Small intestine (tissue), 7 donors: Measurements from ENCODE around the gene FRMD1. TPM values are rescaled to one million over a fixed set of nuclear protein-coding genes. Genes with fewer than 3 reads are reported as not detected.

Experiments
- DNase-seq, 2 donors: peaks; one replicate each; pipeline versions ENCODE4 v3.0.0 to v3.0.0-alpha.2; 2013
- FAIRE-seq: peaks from 2 replicates; lab custom pipeline; 2012; peaks lifted over from hg19 to GRCh38; lab: Jason Lieb, UNC
- H3K27ac ChIP-seq, 3 donors: one replicate each; pipeline ENCODE4 v1.5.1; 2013; ENCODE audit warnings: low read length in 2 of 3, mild to moderate bottlenecking in 2 of 3, control low read depth in 1 of 3, inconsistent platforms in 1 of 3, low read depth in 1 of 3, moderate library complexity in 1 of 3
- H3K27me3 ChIP-seq, 3 donors: one replicate each; pipeline ENCODE4 v1.6.1; 2013; ENCODE audit warnings: low read length in 3 of 3, inconsistent platforms in 1 of 3; ENCODE audit not compliant: control insufficient read depth in 3 of 3, insufficient read depth in 3 of 3
- H3K36me3 ChIP-seq, 3 donors: one replicate each; pipeline ENCODE4 v1.6.1; 2013; ENCODE audit warnings: low read length in 3 of 3, inconsistent platforms in 1 of 3, low read depth in 1 of 3, mild to moderate bottlenecking in 1 of 3, moderate library complexity in 1 of 3; ENCODE audit not compliant: control insufficient read depth in 3 of 3, insufficient read depth in 2 of 3
- H3K4me1 ChIP-seq, 3 donors: one replicate each; pipeline ENCODE4 v1.6.1; 2013; ENCODE audit warnings: low read length in 2 of 3, inconsistent platforms in 1 of 3, low read depth in 1 of 3, mild to moderate bottlenecking in 1 of 3, moderate library complexity in 1 of 3; ENCODE audit not compliant: control insufficient read depth in 3 of 3, insufficient read depth in 2 of 3
- H3K4me3 ChIP-seq, 3 donors: one replicate each; pipeline ENCODE4 v1.5.1; 2013; ENCODE audit warnings: low read length in 3 of 3, control low read depth in 1 of 3, inconsistent platforms in 1 of 3, low read depth in 1 of 3, mild to moderate bottlenecking in 1 of 3, moderate library complexity in 1 of 3
- H3K9me3 ChIP-seq, 2 donors: one replicate each; pipeline ENCODE4 v1.6.1; 2013; ENCODE audit warnings: low read depth in 1 of 2, low read length in 1 of 2; ENCODE audit not compliant: control insufficient read depth in 2 of 2, insufficient read depth in 1 of 2
- WGBS, 3 donors: extraction: QIAGEN DNeasy Blood & Tissue Kit; methylation state at CpG; one replicate each; pipeline ENCODE4 v1.1.7; 2013; 5-methylcytosine and 5-hydroxymethylcytosine counted together
- polyA plus RNA-seq, 4 donors: library from polyadenylated mRNA; stranded (reverse) in 3 of 4; unstranded in 1 of 4; fragments of 200-250 nt in 3 of 4; fragments of 120-200 nt in 1 of 4; gene quantifications; one replicate each; pipeline versions ENCODE4 v1.2.1 to v1.2.3, GENCODE V29; 2013
- donor health status: healthy with polysubstance abuse.
- donor health status: control.
- donor health status: control.
- donor health status: Bipolar disorder and iron deficiency.
- donor health status: healthy.

Gene FRMD1
- polyA plus RNA-seq, 4 donors, result 0.15 to 11.5 (median 1.3) TPM

DNA sequence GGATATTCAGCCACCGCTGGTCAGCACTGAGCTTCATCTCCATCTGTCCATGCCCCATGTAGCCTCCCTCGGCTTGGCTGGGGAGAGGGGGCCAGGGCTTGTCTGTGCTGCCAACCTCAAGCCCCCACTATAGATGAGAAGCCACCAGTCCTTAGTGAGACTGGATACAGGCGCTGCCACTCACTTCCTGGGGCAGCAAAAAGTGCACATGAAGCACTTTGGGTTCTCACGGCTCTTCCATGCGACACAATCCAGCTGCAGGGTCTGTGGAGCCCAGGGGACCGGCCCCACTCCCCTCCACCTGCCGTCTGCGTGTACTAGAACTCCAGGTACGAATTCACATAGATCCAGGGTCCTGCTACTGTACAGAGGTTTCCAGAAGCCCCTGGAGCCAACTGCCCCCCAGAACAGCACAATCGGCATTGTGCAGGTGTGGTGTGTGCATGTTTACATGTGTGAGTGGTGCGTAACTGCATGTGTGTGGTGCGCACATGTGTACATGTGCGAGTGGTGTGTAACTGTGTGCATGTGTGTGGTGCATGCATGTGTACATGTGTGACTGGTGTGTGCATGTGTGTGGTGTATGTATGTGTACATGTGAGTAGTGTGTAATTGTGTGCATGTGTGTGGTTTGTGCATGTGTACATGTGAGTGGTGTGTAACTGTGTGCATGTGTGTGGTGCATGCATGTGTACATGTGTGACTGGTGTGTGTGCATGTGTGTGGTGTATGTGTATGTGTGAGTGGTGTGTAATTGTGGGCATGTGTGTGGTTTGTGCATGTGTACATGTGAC, 4.9 kb downstream of the FRMD1 start:
- H3K9me3 ChIP-seq, result no peaks in the 10 kb centered on the region
- 78 to 84% (median 80%) methylated on average over 13 of the region's 13 CpGs for WGBS, 3 donors
- DNase-seq (no peak), FAIRE-seq (no peak)
- no peak overlapping the region for H3K27ac ChIP-seq
- H3K36me3 ChIP-seq, result peaks cover 0 to 2% (median 0%) of the 10 kb centered on the region in 3 donors
- peaks cover 0 to 9% (median 4%) of the 10 kb centered on the region in 3 donors for H3K4me1 ChIP-seq
- H3K4me3 ChIP-seq, result no peak overlapping the region
- no peaks in the 10 kb centered on the region for H3K27me3 ChIP-seq

DNA sequence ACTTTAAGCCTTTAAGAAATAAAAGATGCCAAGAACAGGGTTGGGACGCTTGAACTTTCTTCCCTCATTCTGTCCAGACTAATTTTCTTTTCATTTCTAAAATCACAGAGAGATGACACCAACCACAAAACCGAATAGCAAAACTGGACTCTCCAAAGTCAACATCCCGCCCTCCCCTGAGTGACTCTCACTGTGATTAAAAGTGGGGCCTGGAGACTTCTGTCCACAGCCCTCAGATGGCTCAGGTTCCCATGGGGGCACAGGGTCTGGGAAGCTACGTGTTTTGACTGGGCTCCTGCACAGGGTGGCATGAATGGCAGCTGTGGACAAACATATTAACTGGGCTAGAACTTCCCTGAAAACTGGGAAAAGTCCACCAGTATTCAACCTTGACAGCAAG, 6.3 kb downstream of the FRMD1 start:
- DNase-seq, result no peak
- FAIRE-seq, result no peak
- Histone ChIP-seq H3K36me3 (peaks cover 0 to 2% (median 0%) of the 10 kb centered on the region in 3 donors), H3K4me1 (no peaks in the 10 kb centered on the region), H3K9me3 (no peaks in the 10 kb centered on the region), H3K27ac (no peak overlapping the region), H3K4me3 (no peak overlapping the region), H3K27me3 (no peaks in the 10 kb centered on the region)
- WGBS, 3 donors, result 65 to 72% (median 72%) methylated on average over 4 of the region's 4 CpGs

DNA sequence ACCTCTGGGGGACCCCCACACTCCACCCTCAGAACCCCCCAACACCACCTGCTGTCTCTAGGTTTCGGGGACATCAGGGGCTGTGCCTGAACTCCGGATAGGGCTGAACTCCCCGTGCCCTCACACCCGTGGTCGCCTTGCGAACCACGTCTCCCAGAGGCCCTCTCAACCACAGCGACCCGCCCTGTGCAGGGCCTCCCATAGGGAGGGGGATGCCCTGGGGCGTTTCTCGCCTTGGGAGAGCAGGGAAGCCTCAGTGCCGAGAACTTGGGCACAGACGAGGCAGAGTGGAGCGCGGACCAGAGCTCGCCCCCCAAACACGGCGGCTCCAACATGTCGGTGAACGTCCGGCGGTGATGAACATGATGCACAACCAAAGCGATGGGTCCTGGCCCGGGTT, 6.8 kb downstream of the FRMD1 start:
- H3K27me3 ChIP-seq, result no peaks in the 10 kb centered on the region
- WGBS, 3 donors, result 87 to 93% (median 90%) methylated on average over 22 to 24 of the region's 24 CpGs
- H3K9me3 ChIP-seq, result no peaks in the 10 kb centered on the region
- H3K27ac ChIP-seq, result no peak overlapping the region
- DNase-seq (no peak), FAIRE-seq (no peak)
- H3K4me3 ChIP-seq, result no peak overlapping the region
- H3K36me3 ChIP-seq, result peaks cover 0 to 2% (median 0%) of the 10 kb centered on the region in 3 donors
- H3K4me1 ChIP-seq, result no peaks in the 10 kb centered on the region

DNA sequence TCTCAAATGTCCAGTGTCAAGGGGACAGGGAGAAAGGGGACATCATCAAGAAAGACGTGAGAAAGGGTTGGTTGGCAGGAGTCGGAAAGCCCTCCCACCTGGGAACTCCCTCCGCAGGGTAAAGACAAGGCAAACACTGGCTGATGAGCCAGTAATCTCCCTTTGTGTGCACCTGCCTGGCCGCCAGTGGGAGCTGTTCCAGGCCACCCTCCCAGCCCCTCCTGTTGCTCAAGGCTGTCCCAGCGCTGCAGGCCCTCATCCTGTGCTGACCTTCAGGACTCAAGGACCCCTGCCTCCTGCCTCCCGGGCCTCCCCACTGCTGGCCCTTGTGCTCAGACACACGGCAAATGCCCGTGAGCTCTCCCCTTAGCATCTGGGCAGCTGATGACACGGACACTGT, 7.4 kb downstream of the FRMD1 start:
- FAIRE-seq, result no peak
- DNase-seq, result no peak
- Histone ChIP-seq H3K4me3 (no peak overlapping the region), H3K27ac (no peak overlapping the region), H3K27me3 (no peaks in the 10 kb centered on the region), H3K9me3 (no peaks in the 10 kb centered on the region), H3K4me1 (no peaks in the 10 kb centered on the region), H3K36me3 (peaks cover 0 to 2% (median 0%) of the 10 kb centered on the region in 3 donors)
- 57 to 81% (median 74%) methylated on average over 9 of the region's 9 CpGs for WGBS, 3 donors

DNA sequence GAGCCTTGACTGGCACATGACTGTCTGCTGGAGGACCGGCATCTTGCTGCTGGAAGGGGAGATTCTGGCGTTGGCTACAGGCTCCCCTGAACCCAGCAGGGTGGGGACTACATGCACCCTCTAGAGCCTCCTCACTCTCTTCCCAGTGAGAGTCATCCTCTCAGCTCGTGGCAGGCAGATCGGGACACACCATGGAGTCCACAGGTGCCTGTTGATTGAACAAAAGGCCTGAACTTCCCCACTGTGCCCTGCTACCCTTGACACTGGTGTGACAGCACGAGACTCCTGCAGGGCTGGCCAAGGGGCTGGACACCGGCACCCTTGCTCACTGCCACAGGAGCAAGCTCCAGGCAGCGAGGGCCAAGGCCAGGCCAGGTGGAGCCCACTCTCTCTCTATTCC, 8.2 kb downstream of the FRMD1 start:
- H3K4me1 ChIP-seq, result no peaks in the 10 kb centered on the region
- FAIRE-seq (no peak), DNase-seq (no peak)
- no peaks in the 10 kb centered on the region for H3K9me3 ChIP-seq
- peaks cover 0 to 2% (median 0%) of the 10 kb centered on the region in 3 donors for H3K36me3 ChIP-seq
- no peaks in the 10 kb centered on the region for H3K27me3 ChIP-seq
- no peak overlapping the region for H3K4me3 ChIP-seq
- 86 to 87% (median 87%) methylated on average over 7 of the region's 7 CpGs for WGBS, 3 donors
- no peak overlapping the region for H3K27ac ChIP-seq

DNA sequence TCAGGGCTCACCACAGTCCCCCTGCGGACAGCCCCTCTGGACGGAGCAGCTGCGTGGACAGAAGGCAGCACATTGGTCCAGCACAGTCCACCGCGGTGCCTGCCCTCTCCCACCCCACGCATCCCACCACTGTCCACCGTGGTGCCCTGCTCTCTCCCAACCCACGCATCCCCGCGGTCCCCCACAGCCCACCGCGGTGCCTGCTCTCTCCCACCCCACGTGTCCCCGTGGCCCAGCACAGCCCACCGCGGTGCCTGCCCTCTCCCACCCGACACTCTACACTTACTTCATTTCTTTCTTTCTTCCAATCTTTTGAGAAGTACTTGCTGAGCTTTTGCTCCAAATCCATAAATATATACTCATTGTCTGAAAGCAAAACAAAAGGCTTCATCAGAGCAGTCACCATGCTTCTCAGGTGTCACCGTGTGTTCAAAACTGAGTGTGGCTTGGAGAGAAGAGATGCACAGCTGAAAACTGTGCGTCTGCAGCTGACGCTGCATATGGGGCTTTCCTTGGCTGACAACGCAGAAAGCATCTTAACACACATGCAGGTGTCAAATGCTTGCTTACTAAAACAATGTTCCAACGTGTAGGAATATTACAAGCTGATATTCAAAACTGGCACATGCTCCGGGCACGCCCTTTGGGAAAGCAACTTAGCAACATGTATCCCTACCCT, 11.8 kb downstream of the FRMD1 start:
- no peak for FAIRE-seq
- H3K9me3 ChIP-seq, result no peaks in the 10 kb centered on the region
- WGBS, 3 donors, result 88 to 92% (median 90%) methylated on average over 23 to 24 of the region's 24 CpGs
- H3K27me3 ChIP-seq, result no peaks in the 10 kb centered on the region
- no peak overlapping the region for H3K27ac ChIP-seq
- no peaks in the 10 kb centered on the region for H3K36me3 ChIP-seq
- no peak for DNase-seq
- H3K4me1 ChIP-seq, result no peaks in the 10 kb centered on the region
- no peak overlapping the region for H3K4me3 ChIP-seq

DNA sequence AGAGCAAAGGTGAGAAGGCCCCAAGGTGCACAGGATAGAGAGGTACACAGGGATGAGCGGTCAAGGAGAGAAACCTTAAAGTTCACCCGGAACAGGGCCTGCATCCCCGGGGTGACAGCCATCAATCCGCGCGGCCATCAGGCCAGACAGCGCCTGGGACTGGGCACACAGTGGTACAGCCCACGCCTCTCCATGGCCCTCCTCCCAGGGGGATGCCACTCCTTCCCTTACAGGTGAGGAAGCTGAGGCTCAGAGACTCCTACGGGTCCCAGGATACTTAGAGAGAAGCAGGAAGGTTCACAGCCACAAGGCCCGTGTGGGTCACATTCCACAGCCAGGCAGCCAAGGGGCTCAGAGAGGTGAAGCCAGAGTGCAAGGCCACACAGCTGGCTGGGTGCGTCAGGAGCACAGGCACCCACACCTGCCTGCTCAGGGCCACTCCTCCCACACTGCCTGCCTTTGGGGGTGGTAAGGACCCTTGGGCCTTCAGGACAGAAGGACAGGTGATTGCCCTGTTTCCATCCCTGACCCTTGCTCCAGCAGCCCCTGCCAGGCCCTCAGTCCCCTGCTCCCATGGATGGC, 14.7 kb downstream of the FRMD1 start:
- DNase-seq, result no peak
- H3K4me1 ChIP-seq, result no peaks in the 10 kb centered on the region
- H3K9me3 ChIP-seq, result no peaks in the 10 kb centered on the region
- FAIRE-seq, result no peak
- H3K27me3 ChIP-seq, result no peaks in the 10 kb centered on the region
- no peak overlapping the region for H3K4me3 ChIP-seq
- H3K36me3 ChIP-seq, result no peaks in the 10 kb centered on the region
- WGBS, 3 donors, result 83 to 90% (median 89%) methylated on average over 11 of the region's 11 CpGs
- no peak overlapping the region for H3K27ac ChIP-seq

DNA sequence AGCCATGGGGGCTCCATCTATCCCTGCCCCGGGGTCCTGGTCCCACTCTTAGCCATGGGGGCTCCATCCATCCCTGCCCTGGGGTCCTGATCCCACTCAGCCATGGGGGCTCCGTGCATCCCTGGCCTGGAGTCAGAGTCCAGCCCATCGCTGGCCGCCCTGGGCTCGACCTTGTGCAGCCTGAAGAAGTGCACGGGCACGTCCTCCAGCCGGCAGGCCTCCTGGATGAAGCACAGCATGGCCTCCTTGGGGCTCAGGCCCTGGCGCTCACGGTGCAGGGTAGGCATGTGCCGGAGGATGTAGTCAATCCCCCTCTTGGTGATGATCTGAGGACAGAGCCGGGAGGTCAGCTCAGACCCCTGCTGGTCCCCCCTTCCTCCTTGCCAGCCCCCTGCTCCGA, 15.6 kb downstream of the FRMD1 start:
- no peak overlapping the region for H3K27ac ChIP-seq
- FAIRE-seq (no peak), DNase-seq (no peak)
- no peaks in the 10 kb centered on the region for H3K4me1 ChIP-seq
- H3K9me3 ChIP-seq, result no peaks in the 10 kb centered on the region
- WGBS, 3 donors, result 93 to 95% (median 95%) methylated on average over 13 of the region's 13 CpGs
- H3K4me3 ChIP-seq, result no peak overlapping the region
- H3K27me3 ChIP-seq, result no peaks in the 10 kb centered on the region
- H3K36me3 ChIP-seq, result no peaks in the 10 kb centered on the region
